GM18858 (cell line): ENCODE results near the gene PANK4.
"Not testable (repeated sequence)": the region's sequence is repeated elsewhere in the genome, so short reads cannot be mapped to it uniquely, and the experiment has no call there.

Experiments
- ATAC-seq: cut with Tn5 transposase; IDR thresholded peaks from one replicate; pipeline ENCODE4 v1.9.1; 2021; ENCODE audit not compliant: unreplicated experiment

The PANK4 gene

DNA sequence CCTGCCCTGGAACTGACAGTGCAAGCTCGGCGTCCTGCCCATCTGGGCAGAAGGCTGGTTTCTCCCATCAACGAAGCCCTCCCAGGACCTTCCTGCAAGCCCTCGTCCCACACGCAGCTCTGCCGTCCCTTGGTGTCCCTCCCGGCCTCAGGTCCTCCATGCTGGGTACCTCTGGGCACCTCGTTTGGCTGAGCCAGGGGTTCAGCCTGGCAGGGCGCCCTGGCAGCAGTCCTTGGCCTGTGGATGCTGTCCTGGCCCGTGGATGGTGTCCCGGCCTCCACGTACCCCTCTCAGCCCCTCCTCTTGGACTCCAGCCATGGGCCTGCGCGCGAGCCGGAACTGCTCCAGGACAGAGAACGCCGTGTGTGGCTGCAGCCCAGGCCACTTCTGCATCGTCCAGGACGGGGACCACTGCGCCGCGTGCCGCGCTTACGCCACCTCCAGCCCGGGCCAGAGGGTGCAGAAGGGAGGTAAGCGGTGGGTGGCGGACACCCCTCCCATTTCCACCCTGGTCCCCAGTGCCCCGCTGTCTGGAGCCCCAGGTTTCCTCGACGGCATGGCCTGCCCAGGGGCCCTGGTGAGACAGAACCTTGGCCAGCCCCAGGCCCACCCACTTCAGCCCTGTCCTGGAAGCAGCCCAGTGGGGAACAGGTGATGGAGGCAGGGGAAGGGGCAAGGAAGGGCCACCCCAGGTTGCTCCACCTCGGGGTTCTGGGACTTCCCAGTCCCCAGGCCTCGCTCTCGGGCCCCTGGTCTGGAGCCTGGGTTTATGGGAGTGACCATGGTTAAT is 33.3 kb upstream of the PANK4 start:
- no peak for ATAC-seq

GRCh38 chr1:2558861-2559260 is 32.5 kb upstream of the PANK4 start:
- ATAC-seq, result no peak

DNA sequence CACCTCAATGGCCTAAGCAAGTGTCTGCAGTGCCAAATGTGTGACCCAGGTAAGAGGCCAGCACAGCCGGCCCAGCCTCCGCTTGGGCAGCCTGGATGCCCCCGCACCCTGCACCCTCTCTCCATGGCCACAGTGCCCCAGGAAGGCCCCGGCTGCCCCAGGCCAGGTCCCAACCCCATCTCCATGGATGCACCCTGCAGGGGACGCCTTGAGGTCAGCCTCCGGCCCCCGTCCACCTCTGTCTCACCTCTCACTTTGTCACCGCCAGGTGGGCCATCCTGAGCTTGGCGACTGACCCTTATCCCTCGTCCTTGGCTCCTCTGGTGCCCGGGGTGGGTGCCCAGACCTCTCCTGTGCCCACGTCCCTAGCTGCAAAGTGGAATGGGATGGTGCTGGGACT is 32.0 kb upstream of the PANK4 start:
- no peak for ATAC-seq

DNA sequence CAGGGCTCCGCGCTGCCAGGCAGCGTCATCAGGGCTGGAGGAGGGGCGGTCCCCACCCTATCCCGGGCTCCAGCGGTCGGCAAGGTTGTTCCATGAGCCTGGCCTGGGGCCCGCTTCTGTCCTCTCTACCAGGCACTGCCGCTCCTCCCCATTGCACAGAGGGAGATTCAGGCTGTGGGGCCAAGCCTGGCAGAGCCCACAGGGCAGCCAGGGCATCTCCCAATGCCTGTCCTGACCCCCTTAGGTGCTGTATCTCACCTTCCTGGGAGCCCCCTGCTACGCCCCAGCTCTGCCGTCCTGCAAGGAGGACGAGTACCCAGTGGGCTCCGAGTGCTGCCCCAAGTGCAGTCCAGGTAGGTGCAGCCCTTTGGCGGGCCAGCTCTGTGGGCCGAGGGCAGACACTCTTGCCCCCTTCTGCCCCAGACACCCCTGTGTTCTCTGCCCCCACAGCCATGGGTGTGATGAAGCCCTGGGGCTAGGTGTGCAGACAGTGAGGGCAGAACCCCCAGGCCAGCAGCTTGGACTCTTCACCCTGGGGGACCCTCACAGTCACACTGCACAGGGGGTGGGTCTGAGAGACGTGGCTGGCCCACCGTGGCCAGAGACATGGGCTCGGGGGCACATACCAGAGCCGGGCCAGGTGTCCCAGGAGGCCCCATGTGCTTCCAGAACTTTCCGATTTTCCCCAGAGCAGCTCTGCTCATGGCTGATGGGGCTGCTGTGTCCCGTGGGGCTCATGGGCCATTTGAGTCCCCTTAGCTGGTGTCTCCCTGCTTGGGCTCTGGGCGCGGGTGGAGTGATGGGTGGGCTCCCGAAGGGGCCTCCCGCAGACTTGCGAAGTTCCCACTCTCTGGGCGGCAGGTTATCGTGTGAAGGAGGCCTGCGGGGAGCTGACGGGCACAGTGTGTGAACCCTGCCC is 31.3 kb upstream of the PANK4 start:
- no peak for ATAC-seq

DNA sequence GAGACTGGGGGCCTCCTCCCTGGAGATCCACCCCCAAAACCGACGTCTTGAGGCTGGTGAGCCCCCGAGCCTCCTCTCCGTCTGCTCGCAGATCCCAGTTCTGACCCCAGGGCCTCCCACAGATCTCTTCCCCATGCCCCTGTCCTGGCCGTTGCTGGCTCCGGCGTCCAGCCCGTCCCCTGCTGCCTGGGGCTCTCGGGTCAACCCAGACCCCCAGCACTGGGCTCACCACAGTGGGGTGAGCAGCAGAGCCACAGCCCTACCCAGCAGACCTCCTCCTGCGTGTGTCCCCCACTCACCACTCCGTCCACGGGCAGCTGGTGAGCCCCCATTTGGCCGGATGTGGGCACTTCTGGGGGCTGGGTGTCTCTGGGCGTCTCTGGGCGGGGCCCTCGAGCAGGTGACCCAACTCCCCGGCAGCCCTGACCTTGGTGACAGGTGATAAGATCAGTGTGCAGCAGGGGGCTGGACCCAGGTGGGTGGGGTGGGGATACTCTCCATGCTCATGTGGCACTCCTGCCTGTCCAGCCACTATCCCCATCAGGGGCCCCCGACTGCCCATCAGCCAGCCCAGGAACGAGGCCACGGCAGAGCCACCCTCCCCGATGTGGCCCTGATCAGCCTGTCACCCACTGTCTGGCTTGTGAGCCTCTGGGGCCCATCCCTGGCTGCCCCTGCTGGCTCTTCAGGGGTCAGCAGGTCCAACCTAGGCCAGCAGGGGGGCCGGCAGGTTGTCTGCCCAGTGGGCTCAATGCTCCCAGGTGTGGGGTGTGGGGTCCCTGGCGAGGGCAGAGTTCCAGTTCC is 30.5 kb upstream of the PANK4 start:
- no peak for ATAC-seq

DNA sequence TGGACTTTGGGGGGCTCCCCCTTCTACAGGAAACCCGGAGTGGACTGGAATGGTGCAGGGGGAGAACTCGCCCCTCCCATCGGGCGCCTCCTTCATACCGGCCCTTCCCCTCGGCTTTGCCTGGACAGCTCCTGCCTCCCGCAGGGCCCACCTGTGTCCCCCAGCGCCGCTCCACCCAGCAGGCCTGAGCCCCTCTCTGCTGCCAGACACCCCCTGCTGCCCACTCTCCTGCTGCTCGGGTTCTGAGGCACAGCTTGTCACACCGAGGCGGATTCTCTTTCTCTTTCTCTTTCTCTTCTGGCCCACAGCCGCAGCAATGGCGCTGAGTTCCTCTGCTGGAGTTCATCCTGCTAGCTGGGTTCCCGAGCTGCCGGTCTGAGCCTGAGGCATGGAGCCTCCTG is 29.9 kb upstream of the PANK4 start, which contains the start of gene TNFRSF14:
TNFRSF14 (plus strand) TSS at position 95 of the 401 bp plus-strand sequence; CDS start at position 389, 294 bp downstream.
- no peak for ATAC-seq

DNA sequence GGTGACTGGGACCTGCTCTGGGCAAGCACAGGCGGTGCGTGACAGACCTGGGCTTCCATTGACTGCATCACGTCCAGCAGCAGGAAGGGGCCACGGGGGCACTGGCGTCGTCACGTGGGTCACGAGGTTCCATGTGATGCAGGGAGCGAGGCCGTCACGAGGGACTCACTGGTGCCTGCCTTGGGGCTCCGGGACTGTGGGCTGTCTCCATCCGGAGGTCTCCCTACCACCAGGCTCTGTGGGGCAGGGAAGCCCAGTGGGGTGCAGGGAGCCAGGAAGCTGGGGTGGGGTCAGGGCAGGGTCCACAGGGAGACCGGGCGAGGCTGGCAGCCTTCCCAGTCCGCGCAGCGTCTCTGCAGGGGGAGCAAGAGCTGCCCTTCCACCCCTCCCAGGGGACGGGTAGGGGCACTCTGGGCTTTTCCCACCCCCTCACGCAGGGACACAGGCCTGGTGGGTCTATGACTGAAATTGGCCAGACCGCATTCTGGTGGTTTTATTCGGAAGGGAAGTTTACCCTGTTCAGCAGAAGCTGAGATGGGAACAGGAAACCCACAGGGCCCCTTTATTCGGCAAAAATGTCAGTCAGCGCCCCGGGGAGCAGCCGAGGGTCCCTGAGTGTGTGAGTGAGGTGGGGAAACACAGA is 29.4 kb upstream of the PANK4 start:
- no peak for ATAC-seq

- ATAC-seq, result no peak
These were observed 28.4 kb upstream of the PANK4 start for GRCh38 chr1:2554621-2555387.

- no peak for ATAC-seq
These were observed 27.6 kb upstream of the PANK4 start for GRCh38 chr1:2553871-2554620.

DNA sequence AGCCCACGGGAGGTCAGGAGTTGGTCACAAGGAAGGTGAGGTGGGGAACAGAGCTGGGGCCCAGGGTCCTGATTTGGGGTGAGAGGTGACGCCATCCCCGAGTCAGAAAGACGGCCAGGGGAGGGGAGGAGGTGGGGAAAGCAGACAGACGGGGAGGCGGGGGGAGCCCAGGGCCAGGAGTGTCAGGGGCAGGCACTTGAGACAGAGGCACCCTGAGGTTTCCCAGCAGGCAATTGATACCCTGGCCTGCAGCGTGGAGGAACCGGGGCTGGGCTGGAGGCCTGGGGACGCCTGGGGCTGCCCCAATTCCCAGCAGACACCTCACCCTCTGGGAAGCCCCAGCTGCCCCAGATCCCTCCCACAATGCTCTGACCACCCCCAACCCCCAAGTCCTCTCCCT is 26.7 kb upstream of the PANK4 start:
- not testable (repeated sequence) for ATAC-seq

GRCh38 chr1:2552189-2552588 is 25.8 kb upstream of the PANK4 start:
- no peak for ATAC-seq

- ATAC-seq, result not testable (repeated sequence)
These were observed 25.1 kb upstream of the PANK4 start for GRCh38 chr1:2551544-2551943.

GRCh38 chr1:2550309-2550861 is 24.0 kb upstream of the PANK4 start:
- not testable (repeated sequence) for ATAC-seq

DNA sequence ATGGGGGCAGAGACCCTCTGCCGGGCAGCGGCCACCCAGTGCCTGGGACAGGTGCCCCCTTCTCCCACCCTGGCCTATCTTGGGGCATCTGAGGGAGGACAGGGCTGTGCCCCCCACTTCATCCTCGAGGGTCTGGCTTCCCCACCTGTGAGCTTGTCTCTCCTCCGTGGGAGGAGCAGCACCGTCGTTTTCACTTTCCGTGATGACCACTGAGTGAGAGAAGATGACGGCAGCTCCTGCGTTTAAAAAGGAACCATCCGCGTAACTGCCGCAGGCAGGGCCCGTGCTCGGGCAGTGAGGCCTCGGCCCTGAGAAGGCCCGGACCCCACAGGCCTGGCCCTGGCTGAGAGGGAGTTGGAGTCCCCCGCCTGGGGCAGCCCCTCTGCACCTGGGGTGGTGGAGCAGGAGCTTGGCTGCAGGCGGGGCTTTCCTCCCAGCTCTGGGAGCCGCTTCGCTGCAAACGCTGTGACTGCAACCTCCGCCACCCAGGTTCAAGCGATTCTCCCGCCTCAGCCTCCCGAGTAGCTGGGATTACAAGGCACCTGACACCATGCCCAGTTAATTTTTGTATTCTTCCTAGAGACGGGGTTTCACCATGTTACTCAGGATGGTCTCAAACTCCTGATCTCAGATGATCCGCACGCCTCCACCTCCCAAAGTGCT is 23.1 kb upstream of the PANK4 start:
- ATAC-seq, result not testable (repeated sequence)

DNA sequence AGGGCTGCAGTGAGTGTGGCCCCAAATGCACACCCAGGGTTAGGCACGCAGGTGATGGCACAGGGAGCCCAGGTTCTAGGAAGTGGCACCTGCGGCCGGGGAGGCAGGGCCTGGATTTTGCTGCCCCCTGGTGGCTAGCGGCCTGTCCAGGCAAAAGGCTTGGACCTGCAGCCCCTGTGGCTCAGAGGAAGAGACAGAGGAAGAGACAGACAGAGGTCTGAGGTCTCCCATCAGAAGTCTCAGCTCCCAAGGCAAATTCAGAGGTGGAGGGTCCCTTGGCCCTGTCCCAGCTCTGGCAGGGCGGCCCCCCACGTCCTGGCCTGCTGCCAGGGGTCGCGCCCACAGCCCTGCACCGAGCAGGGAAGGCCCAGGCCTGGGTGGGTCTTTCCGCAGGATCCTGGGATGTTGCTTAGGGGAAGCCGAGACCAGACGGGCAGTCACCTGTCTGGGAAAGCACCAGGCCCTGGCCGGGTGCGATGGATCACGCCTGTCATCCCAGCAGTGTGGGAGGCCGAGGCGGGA is 21.7 kb upstream of the PANK4 start:
- ATAC-seq, result peak; percentile 28

GRCh38 chr1:2547210-2548067 is 21.0 kb upstream of the PANK4 start:
- ATAC-seq, result no peak
